ENCODE results near the gene WDR1.

WDR1 gene, protein sequence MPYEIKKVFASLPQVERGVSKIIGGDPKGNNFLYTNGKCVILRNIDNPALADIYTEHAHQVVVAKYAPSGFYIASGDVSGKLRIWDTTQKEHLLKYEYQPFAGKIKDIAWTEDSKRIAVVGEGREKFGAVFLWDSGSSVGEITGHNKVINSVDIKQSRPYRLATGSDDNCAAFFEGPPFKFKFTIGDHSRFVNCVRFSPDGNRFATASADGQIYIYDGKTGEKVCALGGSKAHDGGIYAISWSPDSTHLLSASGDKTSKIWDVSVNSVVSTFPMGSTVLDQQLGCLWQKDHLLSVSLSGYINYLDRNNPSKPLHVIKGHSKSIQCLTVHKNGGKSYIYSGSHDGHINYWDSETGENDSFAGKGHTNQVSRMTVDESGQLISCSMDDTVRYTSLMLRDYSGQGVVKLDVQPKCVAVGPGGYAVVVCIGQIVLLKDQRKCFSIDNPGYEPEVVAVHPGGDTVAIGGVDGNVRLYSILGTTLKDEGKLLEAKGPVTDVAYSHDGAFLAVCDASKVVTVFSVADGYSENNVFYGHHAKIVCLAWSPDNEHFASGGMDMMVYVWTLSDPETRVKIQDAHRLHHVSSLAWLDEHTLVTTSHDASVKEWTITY

DNA sequence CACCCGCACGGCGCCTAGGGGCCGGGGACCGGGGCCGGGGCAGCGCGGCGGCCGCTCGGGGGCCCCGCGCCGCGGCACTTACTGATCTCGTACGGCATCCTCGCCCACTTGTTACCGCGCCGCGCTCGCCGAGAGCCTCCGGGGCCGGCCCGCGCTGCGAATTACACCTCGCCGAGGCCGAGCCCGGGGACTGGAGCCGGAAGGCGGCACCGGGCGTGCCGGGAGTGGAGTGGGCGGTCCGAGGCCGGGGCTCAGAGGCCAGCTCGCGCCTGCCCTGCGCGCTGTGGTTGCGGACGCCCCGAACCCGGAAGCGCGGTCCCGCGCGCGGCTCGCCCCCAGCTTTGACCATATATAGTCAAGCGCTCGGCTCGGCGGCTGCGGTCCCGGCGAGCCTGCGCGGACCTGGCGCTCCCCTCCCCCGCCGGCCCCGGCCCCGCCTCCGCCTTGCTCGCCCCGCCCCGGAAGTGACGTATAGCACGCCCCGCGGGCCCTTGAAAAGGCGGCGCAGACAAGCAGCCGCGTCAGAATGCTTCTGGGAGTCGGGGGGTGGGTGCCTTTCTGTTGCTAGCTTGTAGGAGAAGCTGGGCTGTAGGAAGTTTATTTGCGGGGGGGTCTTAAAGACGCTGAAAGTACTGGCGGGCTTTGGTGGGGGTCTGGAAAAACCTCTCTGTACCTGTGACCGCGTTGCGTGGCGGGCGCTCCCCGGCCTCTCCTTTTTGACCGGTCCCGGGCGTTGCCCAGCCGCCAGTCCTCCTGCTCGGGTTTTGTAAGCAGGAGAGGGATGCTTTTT is at the start of gene WDR1:
Gene WDR1, minus strand, starts transcription at position 231 of the 790 bp plus-strand sequence. Its CDS starts 133 bp downstream, at position 98.
- Histone ChIP-seq H3K4me3 (peak within 1 kb of the TSS; percentile 82), H3K9ac (ENCODE audit: insufficient read length) (peak within 1 kb of the TSS; percentile 93), H3K27ac (peak within 1 kb of the TSS; percentile 83), H3K9me3 (ENCODE audit: low read depth, low read length) (no peaks in the 10 kb centered on the region), H3K36me3 (ENCODE audit: insufficient read depth, low read length) (peaks cover 19% of the 10 kb centered on the region; the same call in 1 of the 2 replicates)
- peak; percentile 6 for DNase-seq (ENCODE audit: low read depth, low spot score)
- TF ChIP-seq POLR2AphosphoS5 (IDR thresholded peaks at IDR 0.05; ENCODE audit: borderline replicate concordance, low read depth, low read length) (peak; percentile 96), FOXP2 (optimal IDR thresholded peaks at IDR 0.05; ENCODE audit: control extremely low read depth, extremely low read length, insufficient read depth) (no peak)

DNA sequence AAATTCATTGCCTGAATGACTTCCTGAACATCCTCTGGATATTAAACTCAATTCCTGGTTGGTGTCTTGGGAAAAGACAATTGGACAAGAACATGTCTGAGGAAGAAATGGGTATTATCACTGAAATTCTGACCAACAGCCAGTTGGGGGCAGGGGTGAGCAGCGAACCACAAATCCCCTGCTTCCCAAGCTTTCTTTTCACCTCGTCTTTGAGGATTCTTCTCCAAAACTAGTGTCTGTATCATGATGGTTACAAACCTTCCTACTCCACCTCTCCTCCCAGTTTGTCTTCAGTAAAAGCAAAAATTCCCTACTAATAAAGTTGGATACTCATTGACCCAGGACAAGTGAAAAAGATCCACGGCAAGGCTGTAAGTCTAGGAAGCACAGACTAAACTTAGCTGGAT is 48.3 kb upstream of the WDR1 start:
- no peak overlapping the region for H3K4me3 ChIP-seq
- no peaks in the 10 kb centered on the region for H3K36me3 ChIP-seq (ENCODE audit: insufficient read depth, low read length)
- H3K9ac ChIP-seq (ENCODE audit: insufficient read length) = no peak overlapping the region
- H3K9me3 ChIP-seq (ENCODE audit: low read depth, low read length) = no peaks in the 10 kb centered on the region
- no peak for DNase-seq (ENCODE audit: low read depth, low spot score)
- H3K27ac ChIP-seq = no peak overlapping the region
- TF ChIP-seq EZH2 (IDR thresholded peaks at IDR 0.05) = no peak
- no peak for TF ChIP-seq FOXP2 (optimal IDR thresholded peaks at IDR 0.05; ENCODE audit: control extremely low read depth, extremely low read length, insufficient read depth)
- TF ChIP-seq POLR2AphosphoS5 (IDR thresholded peaks at IDR 0.05; ENCODE audit: borderline replicate concordance, low read depth, low read length) = no peak

DNA sequence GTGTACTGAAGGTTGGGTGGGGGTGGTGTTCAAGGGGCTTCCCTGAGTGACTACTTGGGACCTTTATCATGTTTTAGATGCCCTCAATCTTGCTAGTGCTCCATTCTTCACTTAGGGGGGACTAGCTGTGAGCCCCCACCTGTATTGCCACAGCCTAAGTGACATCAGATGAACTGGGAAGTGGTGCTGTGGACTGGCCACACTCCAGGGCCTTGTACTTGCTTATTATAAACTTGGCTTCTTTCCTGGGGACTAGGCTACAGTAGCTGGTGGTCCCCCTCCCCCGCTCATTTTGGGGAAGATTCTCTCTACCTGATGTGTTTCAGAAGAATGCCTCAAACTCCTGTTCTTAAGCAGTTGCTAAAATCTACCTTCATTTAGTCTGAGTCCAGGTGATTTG is 46.7 kb upstream of the WDR1 start:
- Histone ChIP-seq H3K36me3 (ENCODE audit: insufficient read depth, low read length) (no peaks in the 10 kb centered on the region), H3K9me3 (ENCODE audit: low read depth, low read length) (no peaks in the 10 kb centered on the region), H3K9ac (ENCODE audit: insufficient read length) (no peak overlapping the region), H3K27ac (no peak overlapping the region), H3K4me3 (no peak overlapping the region)
- TF ChIP-seq POLR2AphosphoS5 (IDR thresholded peaks at IDR 0.05; ENCODE audit: borderline replicate concordance, low read depth, low read length) = no peak
- TF ChIP-seq FOXP2 (optimal IDR thresholded peaks at IDR 0.05; ENCODE audit: control extremely low read depth, extremely low read length, insufficient read depth) = no peak
- TF ChIP-seq EZH2 (IDR thresholded peaks at IDR 0.05) = no peak
- no peak for DNase-seq (ENCODE audit: low read depth, low spot score)

DNA sequence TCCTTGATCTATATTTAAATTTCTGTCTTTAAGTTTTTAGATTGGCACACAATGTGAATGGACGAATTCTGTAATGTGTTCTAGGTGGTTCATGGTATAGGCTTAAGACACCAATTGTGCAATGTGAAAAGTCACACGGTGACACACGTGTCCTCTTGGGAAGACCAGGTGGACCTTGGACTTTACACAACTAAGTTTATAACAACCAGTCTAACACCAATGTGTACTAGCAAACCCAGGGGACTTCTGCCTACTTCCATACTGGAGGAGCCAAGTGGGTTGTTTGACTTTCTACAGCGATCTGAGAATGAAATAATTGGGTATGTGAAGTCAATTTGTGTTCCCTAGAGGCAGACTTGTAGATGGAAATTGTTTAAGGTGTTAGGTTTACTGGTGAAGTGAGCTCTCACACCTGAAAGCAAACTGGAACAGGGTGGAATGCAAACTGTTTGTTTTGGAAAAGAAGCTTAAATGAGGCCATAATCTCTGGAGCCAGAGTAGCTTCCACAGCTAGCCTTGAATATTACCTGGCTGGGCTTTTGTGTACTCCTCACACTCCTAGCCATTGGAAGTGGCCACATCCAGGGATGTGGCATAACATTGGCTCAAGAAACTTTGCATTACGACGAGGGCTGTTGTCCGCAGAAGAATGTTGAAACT is 45.9 kb upstream of the WDR1 start:
- H3K9me3 ChIP-seq (ENCODE audit: low read depth, low read length) = no peaks in the 10 kb centered on the region
- TF ChIP-seq POLR2AphosphoS5 (IDR thresholded peaks at IDR 0.05; ENCODE audit: borderline replicate concordance, low read depth, low read length) = no peak
- TF ChIP-seq FOXP2 (optimal IDR thresholded peaks at IDR 0.05; ENCODE audit: control extremely low read depth, extremely low read length, insufficient read depth) = no peak
- TF ChIP-seq EZH2 (IDR thresholded peaks at IDR 0.05) = no peak
- H3K4me3 ChIP-seq = no peak overlapping the region
- H3K36me3 ChIP-seq (ENCODE audit: insufficient read depth, low read length) = no peaks in the 10 kb centered on the region
- no peak for DNase-seq (ENCODE audit: low read depth, low spot score)
- no peak overlapping the region for H3K9ac ChIP-seq (ENCODE audit: insufficient read length)
- H3K27ac ChIP-seq = no peak overlapping the region

DNA sequence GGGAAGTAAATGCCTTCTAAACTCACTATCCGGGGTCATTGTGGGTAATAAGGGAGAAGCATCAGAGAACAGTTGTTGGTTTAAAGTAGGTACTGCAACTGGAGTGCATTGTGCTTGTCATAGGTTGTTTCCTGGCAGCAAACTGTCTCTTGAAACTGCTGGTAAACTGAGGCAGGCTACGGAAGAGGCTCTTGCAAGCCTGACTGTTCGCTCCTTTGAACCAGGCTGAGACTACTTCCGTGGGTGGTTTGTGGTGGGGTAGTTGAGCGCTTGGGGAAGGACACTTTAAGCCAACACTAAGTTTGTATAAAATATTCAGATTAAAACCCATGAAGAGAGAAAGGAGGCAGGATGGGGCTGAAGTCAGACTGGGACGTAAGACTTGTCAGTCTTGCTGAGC is 45.2 kb upstream of the WDR1 start:
- no peak for TF ChIP-seq POLR2AphosphoS5 (IDR thresholded peaks at IDR 0.05; ENCODE audit: borderline replicate concordance, low read depth, low read length)
- no peak for TF ChIP-seq FOXP2 (optimal IDR thresholded peaks at IDR 0.05; ENCODE audit: control extremely low read depth, extremely low read length, insufficient read depth)
- TF ChIP-seq EZH2 (IDR thresholded peaks at IDR 0.05) = no peak
- no peak overlapping the region for H3K4me3 ChIP-seq
- no peak for DNase-seq (ENCODE audit: low read depth, low spot score)
- H3K9ac ChIP-seq (ENCODE audit: insufficient read length) = no peak overlapping the region
- H3K36me3 ChIP-seq (ENCODE audit: insufficient read depth, low read length) = no peaks in the 10 kb centered on the region
- H3K9me3 ChIP-seq (ENCODE audit: low read depth, low read length) = no peaks in the 10 kb centered on the region
- H3K27ac ChIP-seq = no peak overlapping the region

DNA sequence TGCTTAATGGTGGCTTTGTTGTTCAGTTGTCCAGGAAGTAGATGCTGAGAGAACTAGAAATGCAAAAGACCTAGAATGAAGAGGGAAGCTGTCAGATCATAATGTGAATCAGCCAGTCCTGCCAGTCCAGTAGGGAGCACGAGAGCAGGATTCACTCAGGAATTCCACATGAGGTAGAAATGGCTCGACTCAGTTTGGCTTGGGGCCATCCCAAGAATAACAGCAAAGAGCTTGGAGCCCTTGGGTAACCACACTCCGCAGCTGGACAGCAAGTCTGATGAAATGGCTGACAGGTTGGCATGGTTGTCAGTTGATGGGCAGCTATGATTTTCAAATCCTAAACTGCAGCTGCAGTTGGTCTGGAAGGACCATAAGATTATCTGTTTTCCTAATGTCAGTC is 44.5 kb upstream of the WDR1 start:
- no peaks in the 10 kb centered on the region for H3K36me3 ChIP-seq (ENCODE audit: insufficient read depth, low read length)
- H3K9me3 ChIP-seq (ENCODE audit: low read depth, low read length) = no peaks in the 10 kb centered on the region
- DNase-seq (ENCODE audit: low read depth, low spot score) = no peak
- TF ChIP-seq FOXP2 (optimal IDR thresholded peaks at IDR 0.05; ENCODE audit: control extremely low read depth, extremely low read length, insufficient read depth) (no peak), POLR2AphosphoS5 (IDR thresholded peaks at IDR 0.05; ENCODE audit: borderline replicate concordance, low read depth, low read length) (no peak), EZH2 (IDR thresholded peaks at IDR 0.05) (no peak)
- H3K4me3 ChIP-seq = no peak overlapping the region
- H3K27ac ChIP-seq = no peak overlapping the region
- H3K9ac ChIP-seq (ENCODE audit: insufficient read length) = no peak overlapping the region

DNA sequence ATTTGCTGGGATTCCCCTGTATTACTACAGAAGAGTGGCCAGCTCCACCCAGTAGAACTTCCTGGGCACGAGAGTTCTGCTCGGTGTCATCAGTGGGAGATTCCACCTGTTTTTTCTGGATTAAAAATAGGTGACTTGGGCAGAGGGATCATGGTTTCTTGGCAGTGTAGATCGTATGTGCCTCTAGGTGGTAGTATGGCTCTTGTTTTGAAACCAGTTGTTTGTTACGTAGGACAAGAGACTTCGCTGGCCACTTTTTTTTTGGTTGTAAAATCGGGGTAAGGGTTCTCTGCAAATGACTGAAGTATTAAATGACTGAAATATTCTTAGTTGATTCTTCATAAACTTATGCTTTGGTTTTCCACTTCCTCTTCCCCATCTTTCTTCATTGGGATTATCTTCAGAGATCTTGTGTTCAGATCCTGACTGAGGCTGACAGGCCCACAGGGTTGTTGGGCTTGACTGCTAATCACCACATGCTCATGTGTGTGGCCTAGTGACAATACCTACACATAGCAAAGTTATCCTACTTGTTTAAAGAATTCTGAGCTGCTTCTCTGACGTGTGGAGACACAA is 43.8 kb upstream of the WDR1 start:
- DNase-seq (ENCODE audit: low read depth, low spot score) = no peak
- no peaks in the 10 kb centered on the region for H3K9me3 ChIP-seq (ENCODE audit: low read depth, low read length)
- no peak overlapping the region for H3K4me3 ChIP-seq
- TF ChIP-seq FOXP2 (optimal IDR thresholded peaks at IDR 0.05; ENCODE audit: control extremely low read depth, extremely low read length, insufficient read depth) = no peak
- no peak for TF ChIP-seq POLR2AphosphoS5 (IDR thresholded peaks at IDR 0.05; ENCODE audit: borderline replicate concordance, low read depth, low read length)
- TF ChIP-seq EZH2 (IDR thresholded peaks at IDR 0.05) = no peak
- H3K27ac ChIP-seq = no peak overlapping the region
- no peaks in the 10 kb centered on the region for H3K36me3 ChIP-seq (ENCODE audit: insufficient read depth, low read length)
- H3K9ac ChIP-seq (ENCODE audit: insufficient read length) = no peak overlapping the region
